ENCODE measurements around the gene SF3B5.
"Not testable (repeated sequence)": the region's sequence is repeated elsewhere in the genome, so short reads cannot be mapped to it uniquely, and the experiment has no call there.

SF3B5 gene

DNA sequence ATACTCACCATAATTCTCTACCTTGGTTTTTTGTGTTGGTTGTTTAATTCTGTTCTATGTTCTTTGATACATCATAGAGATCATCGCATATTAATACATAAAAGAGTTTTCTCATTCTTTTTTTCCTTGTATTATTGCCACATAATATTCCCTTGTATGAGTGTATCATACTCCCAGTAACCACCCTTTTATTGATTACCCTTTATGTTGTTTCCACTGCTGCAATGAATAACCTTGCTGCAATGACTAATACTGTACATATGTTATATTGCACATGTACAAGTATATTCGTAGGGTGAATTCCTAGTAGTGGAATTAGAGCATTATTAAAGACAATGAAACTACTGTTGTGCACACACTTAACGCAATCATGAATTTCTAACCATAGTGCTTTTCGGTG lies 9.1 kb upstream of the SF3B5 start:
- DNase-seq = no peak

GRCh38 chr6:144103026-144103563 lies 7.7 kb upstream of the SF3B5 start:
- DNase-seq = no peak

GRCh38 chr6:144098993-144099392 lies 3.6 kb upstream of the SF3B5 start:
- no peak for DNase-seq

GRCh38 chr6:144094731-144095133 lies 641 bp downstream of the SF3B5 start:
- no peak for DNase-seq

DNA sequence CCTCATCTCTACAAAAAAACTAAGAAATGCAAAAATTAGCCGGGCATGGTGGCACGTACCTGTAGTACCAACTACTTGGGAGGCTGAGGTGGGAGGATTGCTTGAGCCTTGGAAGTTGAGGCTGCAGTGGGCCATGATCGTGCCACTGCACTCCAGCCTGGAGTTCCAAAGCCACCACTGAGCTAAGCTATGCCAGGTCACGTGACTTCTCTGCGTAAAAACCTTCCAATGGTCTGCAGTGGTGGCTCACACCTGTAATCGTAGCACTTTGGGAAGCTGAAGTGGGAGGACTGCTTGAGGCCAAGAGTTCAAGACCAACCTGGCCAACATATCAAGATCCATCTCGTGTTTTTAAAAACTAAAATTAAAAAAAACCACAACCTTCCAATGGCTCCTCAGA lies 1.7 kb downstream of the SF3B5 start:
- DNase-seq = no peak

GRCh38 chr6:144093236-144093635 lies 2.1 kb downstream of the SF3B5 start:
- no peak for DNase-seq

DNA sequence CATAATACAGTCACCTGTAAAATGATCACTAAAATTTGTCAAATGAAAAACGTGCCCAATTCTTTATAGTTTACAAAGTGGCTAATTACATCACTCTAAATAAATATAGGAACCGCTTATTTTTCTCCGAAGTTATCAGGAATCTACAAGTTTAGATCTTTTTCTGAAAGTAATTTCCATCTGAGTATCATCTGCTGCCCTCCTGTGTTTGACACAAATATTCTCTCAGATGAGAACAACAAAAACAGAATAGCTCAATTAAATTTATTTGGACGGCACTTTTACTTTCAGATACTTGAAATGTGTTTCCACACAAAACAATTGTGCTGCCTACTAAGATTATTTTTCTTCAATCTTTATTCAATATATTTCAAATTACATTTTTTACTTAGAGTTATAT lies 5.0 kb downstream of the SF3B5 start:
- DNase-seq = no peak

DNA sequence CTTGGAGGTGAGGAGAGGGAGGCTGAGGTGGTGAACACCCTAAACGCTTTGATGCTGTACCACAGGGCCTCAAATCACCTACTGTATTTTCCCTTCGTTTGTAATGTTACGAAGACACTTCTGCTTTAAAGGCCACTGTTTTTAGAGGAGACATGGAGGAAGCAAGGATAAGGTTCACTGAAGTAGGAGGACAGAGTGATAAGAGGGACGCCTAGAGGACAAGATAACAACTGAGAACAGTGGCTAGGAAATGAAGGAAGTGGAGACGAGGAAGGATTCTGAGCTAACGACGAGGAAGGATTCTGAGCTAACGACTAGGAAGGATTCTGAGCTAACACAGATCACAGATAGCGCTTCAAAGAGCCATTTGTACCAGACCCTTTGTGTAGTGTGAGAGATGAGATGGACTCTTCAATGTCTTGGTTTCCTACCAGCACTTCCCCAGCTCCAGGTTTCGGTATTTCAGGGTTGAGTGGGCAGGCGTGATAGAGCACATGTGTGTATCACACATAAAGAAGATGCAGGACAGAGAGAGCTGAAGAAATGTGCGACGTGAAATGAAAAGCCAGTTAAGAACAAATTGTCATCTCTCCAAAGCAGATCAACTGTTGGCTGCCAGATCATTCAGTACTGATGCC lies 7.5 kb downstream of the SF3B5 start:
- no peak for DNase-seq

- DNase-seq = no peak
These were observed 8.4 kb downstream of the SF3B5 start for GRCh38 chr6:144086959-144087358.

GRCh38 chr6:144083172-144083571 lies 12.2 kb downstream of the SF3B5 start:
- DNase-seq = no peak

- DNase-seq = not testable (repeated sequence)
These were observed 13.0 kb downstream of the SF3B5 start for GRCh38 chr6:144082412-144082811.

DNA sequence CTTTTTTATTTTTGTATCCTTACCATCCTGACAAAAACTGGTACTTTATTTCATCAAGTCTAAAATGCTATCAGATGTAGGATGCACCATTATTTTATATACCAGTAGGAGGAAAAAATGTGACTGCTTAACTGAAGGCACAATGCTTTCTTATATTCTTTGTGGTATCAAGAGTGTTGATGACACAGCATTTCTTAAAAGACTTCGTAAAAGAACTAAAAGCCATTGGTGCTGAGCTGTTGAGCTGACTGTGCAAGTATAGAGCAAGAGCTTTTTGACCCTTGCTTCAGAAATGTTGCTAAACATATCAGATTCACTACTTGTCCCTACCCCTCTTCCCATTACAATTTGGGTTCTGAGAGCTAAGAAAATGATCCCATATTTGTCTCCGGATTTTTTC lies 17.5 kb downstream of the SF3B5 start:
- no peak for DNase-seq

GRCh38 chr6:144075875-144076274 lies 19.5 kb downstream of the SF3B5 start:
- no peak for DNase-seq

DNA sequence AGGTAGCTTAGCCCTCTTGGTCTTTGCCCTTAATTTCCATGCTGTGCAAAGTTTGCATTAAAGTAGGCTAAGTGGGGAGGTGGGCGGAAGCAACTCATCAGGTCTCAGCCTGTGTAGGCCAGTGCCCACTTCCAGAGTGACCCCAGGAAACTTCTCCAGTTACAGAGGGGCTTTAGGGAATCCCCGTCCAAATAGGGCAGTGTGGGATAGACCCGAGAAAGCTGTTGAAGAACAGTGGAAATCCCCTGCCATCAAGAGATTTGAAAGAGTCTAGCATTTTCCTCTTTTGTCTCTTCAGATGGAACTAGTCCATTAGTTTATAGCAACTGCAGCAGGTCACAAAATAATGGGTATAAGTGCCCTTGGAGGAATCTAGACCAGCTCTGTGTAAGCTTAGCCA lies 20.2 kb downstream of the SF3B5 start:
- no peak for DNase-seq

- no peak for DNase-seq
These were observed 22.3 kb downstream of the SF3B5 start for GRCh38 chr6:144073024-144073423.

DNA sequence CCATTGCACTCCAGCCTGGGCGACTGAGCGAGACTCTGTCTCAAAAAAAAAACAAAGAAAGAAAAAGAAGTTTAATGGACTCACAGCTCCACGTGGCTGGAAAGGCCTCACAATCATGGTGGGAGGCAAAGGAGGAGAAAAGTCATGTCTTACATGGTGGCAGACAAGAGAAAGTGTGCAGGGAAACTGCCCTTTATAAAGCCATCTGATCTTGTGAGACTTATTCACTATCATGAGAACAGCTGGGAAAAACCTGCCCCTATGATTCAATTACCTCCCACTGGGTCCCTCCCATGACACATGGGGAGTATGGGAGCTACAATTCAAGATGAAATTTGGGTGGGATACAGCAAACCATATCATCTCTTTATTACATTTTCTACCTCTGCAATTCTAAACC lies 25.9 kb downstream of the SF3B5 start:
- no peak for DNase-seq

- no peak for DNase-seq
These were observed 26.6 kb downstream of the SF3B5 start for GRCh38 chr6:144068794-144069193.

GRCh38 chr6:144066741-144067484 lies 28.5 kb downstream of the SF3B5 start:
- no peak for DNase-seq

GRCh38 chr6:144066255-144066654 lies 29.1 kb downstream of the SF3B5 start:
- DNase-seq = no peak

DNA sequence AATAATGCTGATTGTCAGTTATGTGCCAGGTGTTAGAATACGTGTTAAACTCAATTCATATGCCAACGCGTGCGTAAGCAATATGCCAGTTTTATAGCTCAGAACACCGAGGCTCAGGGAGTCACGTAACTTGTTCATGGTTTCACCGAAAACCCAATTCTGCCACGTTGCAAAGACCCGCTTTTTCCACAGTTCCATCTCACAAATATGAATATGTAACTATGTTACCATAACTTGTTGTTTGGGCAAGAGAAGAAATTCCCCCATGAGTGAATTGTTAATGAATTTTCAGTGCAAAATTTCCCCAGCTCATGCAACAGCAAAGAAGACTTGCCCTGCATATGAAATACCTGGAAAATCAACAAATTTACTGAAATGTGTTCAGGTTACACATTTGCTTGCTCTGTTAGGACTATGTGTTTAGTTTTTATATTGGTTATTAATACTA lies 30.1 kb downstream of the SF3B5 start:
- no peak for DNase-seq

GRCh38 chr6:144064402-144065212 lies 30.8 kb downstream of the SF3B5 start:
- DNase-seq = peak; percentile 14 to 27 (median 20)

DNA sequence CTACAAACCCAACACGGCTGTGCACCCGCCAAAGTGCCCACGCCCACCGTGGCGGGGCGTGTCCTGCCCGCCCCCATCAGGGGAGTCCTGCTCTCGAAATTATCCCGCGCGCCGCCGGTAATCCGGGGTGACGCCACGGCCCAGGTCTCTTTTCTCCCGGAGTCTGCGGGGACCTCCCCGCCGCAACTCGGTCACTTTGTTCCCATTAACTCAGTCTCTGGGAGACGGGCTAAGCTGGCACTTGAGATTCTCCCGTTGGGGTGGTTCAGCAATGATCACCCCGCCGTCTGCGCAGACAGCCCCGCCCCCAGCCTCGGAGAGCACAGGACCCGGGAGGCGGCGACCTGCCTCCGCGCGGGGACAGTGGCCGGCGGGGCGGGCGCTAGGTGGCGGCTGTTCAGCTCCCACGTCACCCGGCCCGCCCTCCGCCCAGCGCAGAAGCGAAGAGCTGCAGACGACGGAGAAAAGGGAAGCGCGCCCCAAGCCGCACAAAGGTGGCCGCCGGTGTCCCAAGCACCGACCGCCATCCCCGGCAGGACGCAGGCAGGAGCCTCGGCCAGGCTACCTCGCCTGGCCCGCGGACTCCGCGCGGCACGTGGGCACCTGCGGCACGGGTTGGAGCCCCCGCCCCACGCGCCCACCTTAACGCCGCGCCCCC lies 31.5 kb downstream of the SF3B5 start:
- DNase-seq = peak; percentile 46 to 89 (median 71)

DNA sequence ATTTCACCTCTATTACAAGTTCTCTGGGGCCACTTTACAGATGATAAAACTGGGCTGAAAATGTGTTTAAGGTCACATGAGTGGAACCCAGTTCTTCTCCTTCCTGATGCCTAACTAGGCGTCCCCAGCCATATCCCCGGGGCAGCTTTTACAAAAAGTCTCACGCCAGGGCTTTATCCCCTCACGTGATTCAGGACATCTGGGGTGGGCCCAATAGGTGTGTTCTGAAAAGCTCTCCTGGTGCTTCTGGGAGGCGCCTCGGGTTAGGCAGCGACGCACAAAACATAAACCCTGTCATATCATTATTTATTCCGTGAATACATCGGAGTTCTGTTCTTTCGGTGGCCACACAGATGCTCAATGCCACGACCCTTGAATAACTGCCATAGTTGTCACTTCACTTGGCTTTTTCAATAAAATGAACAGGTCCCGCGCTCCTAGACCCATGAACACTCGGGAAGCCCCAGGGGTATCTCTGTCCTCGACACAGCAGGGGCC lies 32.1 kb downstream of the SF3B5 start:
- DNase-seq = no peak

Measured in activated naive CD4-positive, alpha-beta T cell (primary cell).